Spleen (tissue), 7 donors: ENCODE measurements around the gene SLC25A24.

Source experiments
- CTCF ChIP-seq, 11 experiments: fragments of 200-600 bp in 7 of 11; fragments of 450-650 bp in 4 of 11; sonication (generic) in 4 of 11; IDR thresholded peaks in 8 of 11; conservative IDR thresholded peaks in 3 of 11; 1 replicate in 7 of 11; 2 replicates in 4 of 11; pipeline versions ENCODE4 v1.4.0 to v1.8.0; 2016 to 2021; ENCODE audit warnings: antibody characterized with exemption in 11 of 11, inconsistent platforms in 4 of 11, mild to moderate bottlenecking in 1 of 11
- POLR2A ChIP-seq, 3 donors: fragments of 450-650 bp; IDR thresholded peaks; one replicate each; pipeline ENCODE4 v1.5.1; 2017; ENCODE audit warnings: antibody characterized with exemption in 3 of 3, mild to moderate bottlenecking in 1 of 3
- POLR2AphosphoS5 ChIP-seq, 3 donors: sonication (generic); formaldehyde crosslinking; IDR thresholded peaks; one replicate each; pipeline ENCODE4 v1.5.1; 2017; ENCODE audit warnings: antibody characterized with exemption in 3 of 3
- donor health status: DM: no; HTN: no; CAD: no; lungs with moderate emphysema.
- donor health status: DM: no; HTN: no; CAD: no.
- donor health status: DM: no; HTN: no; CAD: no.

GRCh38 chr1:108113496-108113895, 86.6 kb downstream of the SLC25A24 start:
- no peak for TF ChIP-seq CTCF (IDR thresholded peaks at IDR 0.05 in 8 of 11, conservative IDR thresholded peaks at IDR 0.05 in 3 of 11)
- no peak for TF ChIP-seq POLR2AphosphoS5 (IDR thresholded peaks at IDR 0.05)
- TF ChIP-seq POLR2A (IDR thresholded peaks at IDR 0.05) = no peak
